ENCODE results near the gene PLSCR5. TPM values are rescaled to one million over a fixed set of nuclear protein-coding genes. Genes with fewer than 3 reads are reported as not detected.

PLSCR5 gene
- total and polyA plus RNA-seq, 10 of the 15 experiments (the other 5 are each of a cell fraction or from before 2014, with no cell fraction given), result 0.06 TPM; not detected in 9

DNA sequence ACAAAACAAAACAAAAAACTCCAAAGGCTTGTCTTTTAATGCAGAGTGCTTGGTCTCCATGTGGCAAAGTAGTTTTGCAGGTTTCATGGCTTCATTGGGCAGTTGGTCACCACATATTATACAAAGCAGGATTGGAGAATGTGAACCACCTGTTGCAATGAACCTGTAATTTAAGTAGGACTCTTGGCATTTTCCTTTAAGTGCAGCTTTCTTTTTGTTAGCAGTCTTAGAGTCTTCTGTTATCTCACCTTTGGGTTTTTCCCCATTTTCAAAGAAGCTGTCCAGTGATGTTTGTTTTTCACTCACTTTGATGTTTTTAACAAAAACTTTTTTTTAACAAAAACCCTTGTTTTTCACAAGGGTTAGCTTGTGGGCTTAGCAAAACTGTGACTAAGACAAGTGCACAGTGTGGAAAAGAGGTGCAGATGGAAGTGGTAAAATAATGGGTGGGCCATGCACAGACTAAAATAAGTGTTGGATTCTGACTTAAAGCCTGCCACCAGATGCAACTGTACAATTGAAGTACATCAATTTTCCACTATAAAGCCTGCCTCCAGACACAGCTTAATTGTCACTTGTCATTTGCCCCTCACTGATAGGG lies 57.8 kb downstream of the PLSCR5 start:
- Histone ChIP-seq H4K20me1 (ENCODE audit: control insufficient read depth, insufficient read depth) (no peaks in the 10 kb centered on the region), H3K9me3 (replicated peaks; ENCODE audit: control insufficient read depth, insufficient read depth, low read length) (no peaks in the 10 kb centered on the region), H3K4me2 (ENCODE audit: control insufficient read depth, insufficient read depth) (no peak overlapping the region), H3K36me3 (ENCODE audit: control insufficient read depth in 2 of 2, insufficient read depth in 2 of 2, low read length in 1 of 2) (no peaks in the 10 kb centered on the region), H3K4me1 (ENCODE audit: control insufficient read depth, insufficient read depth, low read length) (peaks cover 9% of the 10 kb centered on the region; the same call in 1 of the 2 replicates), H3K79me2 (ENCODE audit: control insufficient read depth, insufficient read depth, low read length) (peaks cover 18% of the 10 kb centered on the region), H2AFZ (ENCODE audit: control insufficient read depth, low read depth, low read length) (no peak overlapping the region), H3K27ac (ENCODE audit: control insufficient read depth, insufficient read depth) (no peak overlapping the region), H3K27me3 (replicated peaks in 1 of 2; ENCODE audit: control insufficient read depth in 2 of 2, insufficient read depth in 2 of 2, low read length in 1 of 2) (no peaks in the 10 kb centered on the region), H3K9ac (ENCODE audit: control insufficient read depth, insufficient read depth, low read length) (no peak overlapping the region), H3K4me3 (no peak overlapping the region)
- ATAC-seq, result no peak
- ChIA-PET RAD21 (ENCODE audit: unreplicated experiment) (no interaction called here), SMC1A (ENCODE audit: uncharacterized antibody, unreplicated experiment) (interaction anchor here (1.0 kb wide), 1 partner anchor 47 kb away, joined by 3 read pairs; no protein-coding TSS in a partner anchor), POLR2A (no interaction called here), CTCF (interaction anchor here (0.5 kb wide), 1 partner anchor 33 kb away, joined by 3 read pairs; no protein-coding TSS in a partner anchor)
- DNase-seq (ENCODE audit: low read depth, low spot score), result no peak
- no TSS peak for BruUV-seq (replicated peaks)
- intact Hi-C loops (cut with micrococcal nuclease; ENCODE audit: unreplicated experiment), result no loop called here
- FAIRE-seq, result no peak
- TF ChIP-seq ZNF274 (IDR thresholded peaks at IDR 0.05; ENCODE audit: insufficient read depth, insufficient read length), result no peak
- no peak for TF ChIP-seq SMC3 (IDR thresholded peaks at IDR 0.05; ENCODE audit: borderline replicate concordance, low read length)
- no peak for TF ChIP-seq ELK1 (IDR thresholded peaks at IDR 0.05; ENCODE audit: low read depth, low read length)
- TF ChIP-seq LARP7 (IDR thresholded peaks at IDR 0.05), result no peak
- TF ChIP-seq NBN (IDR thresholded peaks at IDR 0.05), result no peak
- in situ Hi-C loops (cut with MboI), result no loop called here

DNA sequence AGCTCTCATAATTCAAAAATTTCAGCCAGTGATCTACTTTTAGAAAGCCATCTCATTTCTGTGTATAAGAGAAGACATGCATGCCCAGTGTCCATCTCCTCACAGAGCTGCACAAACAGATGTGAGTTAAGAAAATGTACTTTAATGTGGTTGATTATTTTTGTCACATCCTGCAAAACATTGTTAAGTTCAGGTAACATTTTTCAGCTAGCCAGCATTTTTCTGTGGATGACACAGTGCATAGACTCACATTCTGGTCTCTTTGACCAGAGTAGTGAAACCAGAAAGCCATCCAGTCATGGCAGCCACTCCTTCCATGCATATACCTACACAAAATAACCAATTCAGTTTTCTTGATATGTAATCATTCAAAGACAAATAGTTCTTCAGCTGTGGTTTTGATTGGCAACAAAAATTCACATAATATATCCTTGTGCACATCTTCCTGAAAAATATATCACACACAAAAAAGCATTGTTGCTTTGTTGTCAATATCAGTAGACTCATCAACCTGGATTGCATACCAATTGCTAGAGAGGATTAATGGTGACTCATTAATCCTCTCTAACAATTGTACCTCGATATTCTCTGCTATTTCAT lies 58.7 kb downstream of the PLSCR5 start:
- no peaks in the 10 kb centered on the region for H3K36me3 ChIP-seq (ENCODE audit: control insufficient read depth in 2 of 2, insufficient read depth in 2 of 2, low read length in 1 of 2)
- H3K9me3 ChIP-seq (replicated peaks; ENCODE audit: control insufficient read depth, insufficient read depth, low read length), result no peaks in the 10 kb centered on the region
- ChIA-PET CTCF (no interaction called here), SMC1A (ENCODE audit: uncharacterized antibody, unreplicated experiment) (interaction anchor here (1.0 kb wide), 1 partner anchor 48 kb away, joined by 3 read pairs; no protein-coding TSS in a partner anchor), POLR2A (no interaction called here), RAD21 (ENCODE audit: unreplicated experiment) (no interaction called here)
- no peak overlapping the region for H3K9ac ChIP-seq (ENCODE audit: control insufficient read depth, insufficient read depth, low read length)
- H3K4me1 ChIP-seq (ENCODE audit: control insufficient read depth, insufficient read depth, low read length), result peaks cover 9% of the 10 kb centered on the region; the same call in 1 of the 2 replicates
- DNase-seq (ENCODE audit: low read depth, low spot score) (no peak), FAIRE-seq (no peak), ATAC-seq (no peak)
- H3K4me3 ChIP-seq, result no peak overlapping the region
- peaks cover 26% of the 10 kb centered on the region for H3K79me2 ChIP-seq (ENCODE audit: control insufficient read depth, insufficient read depth, low read length)
- no peaks in the 10 kb centered on the region for H3K27me3 ChIP-seq (replicated peaks in 1 of 2; ENCODE audit: control insufficient read depth in 2 of 2, insufficient read depth in 2 of 2, low read length in 1 of 2)
- in situ Hi-C loops (cut with MboI) (no loop called here), intact Hi-C loops (cut with micrococcal nuclease; ENCODE audit: unreplicated experiment) (no loop called here)
- BruUV-seq (replicated peaks), result no TSS peak
- no peaks in the 10 kb centered on the region for H4K20me1 ChIP-seq (ENCODE audit: control insufficient read depth, insufficient read depth)
- H2AFZ ChIP-seq (ENCODE audit: control insufficient read depth, low read depth, low read length), result no peak overlapping the region
- no peak overlapping the region for H3K4me2 ChIP-seq (ENCODE audit: control insufficient read depth, insufficient read depth)
- 37% methylated on average over 1 of the region's 1 CpG for WGBS (ENCODE audit: insufficient coverage, insufficient replicate concordance, low lambda C conversion rate, missing lambda C conversion rate)
- no peak overlapping the region for H3K27ac ChIP-seq (ENCODE audit: control insufficient read depth, insufficient read depth)
- TF ChIP-seq, protein P1, sequence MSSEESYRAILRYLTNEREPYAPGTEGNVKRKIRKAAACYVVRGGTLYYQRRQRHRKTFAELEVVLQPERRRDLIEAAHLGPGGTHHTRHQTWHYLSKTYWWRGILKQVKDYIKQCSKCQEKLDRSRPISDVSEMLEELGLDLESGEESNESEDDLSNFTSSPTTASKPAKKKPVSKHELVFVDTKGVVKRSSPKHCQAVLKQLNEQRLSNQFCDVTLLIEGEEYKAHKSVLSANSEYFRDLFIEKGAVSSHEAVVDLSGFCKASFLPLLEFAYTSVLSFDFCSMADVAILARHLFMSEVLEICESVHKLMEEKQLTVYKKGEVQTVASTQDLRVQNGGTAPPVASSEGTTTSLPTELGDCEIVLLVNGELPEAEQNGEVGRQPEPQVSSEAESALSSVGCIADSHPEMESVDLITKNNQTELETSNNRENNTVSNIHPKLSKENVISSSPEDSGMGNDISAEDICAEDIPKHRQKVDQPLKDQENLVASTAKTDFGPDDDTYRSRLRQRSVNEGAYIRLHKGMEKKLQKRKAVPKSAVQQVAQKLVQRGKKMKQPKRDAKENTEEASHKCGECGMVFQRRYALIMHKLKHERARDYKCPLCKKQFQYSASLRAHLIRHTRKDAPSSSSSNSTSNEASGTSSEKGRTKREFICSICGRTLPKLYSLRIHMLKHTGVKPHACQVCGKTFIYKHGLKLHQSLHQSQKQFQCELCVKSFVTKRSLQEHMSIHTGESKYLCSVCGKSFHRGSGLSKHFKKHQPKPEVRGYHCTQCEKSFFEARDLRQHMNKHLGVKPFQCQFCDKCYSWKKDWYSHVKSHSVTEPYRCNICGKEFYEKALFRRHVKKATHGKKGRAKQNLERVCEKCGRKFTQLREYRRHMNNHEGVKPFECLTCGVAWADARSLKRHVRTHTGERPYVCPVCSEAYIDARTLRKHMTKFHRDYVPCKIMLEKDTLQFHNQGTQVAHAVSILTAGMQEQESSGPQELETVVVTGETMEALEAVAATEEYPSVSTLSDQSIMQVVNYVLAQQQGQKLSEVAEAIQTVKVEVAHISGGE (CRISPR knock-in tag; IDR thresholded peaks at IDR 0.05), result no peak
- TF ChIP-seq POU2F2 (IDR thresholded peaks at IDR 0.05; ENCODE audit: borderline replicate concordance, low read depth, low read length) (no peak), CBX3 (IDR thresholded peaks at IDR 0.05; ENCODE audit: borderline replicate concordance, low read depth) (no peak), CHD1 (IDR thresholded peaks at IDR 0.05; ENCODE audit: low read depth, low read length) (no peak), CBFB (IDR thresholded peaks at IDR 0.05; ENCODE audit: low read depth) (no peak), ZSCAN29 (IDR thresholded peaks at IDR 0.05) (no peak), YBX1 (IDR thresholded peaks at IDR 0.05) (no peak), BRCA1 (IDR thresholded peaks at IDR 0.05; ENCODE audit: low read depth, low read length) (no peak), NRF1 (conservative IDR thresholded peaks at IDR 0.05; ENCODE audit: low read depth, low read length) (no peak), TCF12 (IDR thresholded peaks at IDR 0.05; ENCODE audit: low read depth, low read length) (no peak), ZNF274 (IDR thresholded peaks at IDR 0.05; ENCODE audit: insufficient read depth, insufficient read length) (no peak), POLR2A (IDR thresholded peaks at IDR 0.05; ENCODE audit: low read depth, low read length) (no peak)
